ENCODE measurements around the gene IGF2.

Gene IGF2

DNA sequence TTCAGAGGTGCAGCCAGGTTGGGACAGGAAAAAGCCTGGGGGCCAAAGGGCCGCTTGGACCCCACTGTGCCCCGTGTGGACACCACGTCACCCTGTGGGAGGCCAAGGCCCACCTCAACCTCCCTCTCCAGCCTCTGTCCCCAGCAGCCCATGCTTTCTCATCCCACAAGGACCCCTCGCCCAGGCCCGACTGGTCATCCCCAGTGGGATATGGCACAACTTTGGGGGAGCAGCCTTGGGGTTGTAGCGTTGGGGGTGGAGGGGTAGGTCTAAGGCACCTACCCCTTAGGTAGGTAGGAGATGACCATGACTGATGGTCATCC lies 44.0 kb downstream of the IGF2 start:
- no peaks in the 10 kb centered on the region for H3K79me2 ChIP-seq (ENCODE audit: insufficient read depth, low read length)
- H3K4me2 ChIP-seq (ENCODE audit: low read length), result no peak overlapping the region
- H3K9ac ChIP-seq (ENCODE audit: low read length), result no peak overlapping the region
- no peak overlapping the region for H2AFZ ChIP-seq (ENCODE audit: low read length)
- H3K4me3 ChIP-seq (ENCODE audit: low read depth, low read length, poor library complexity, severe bottlenecking), result no peak overlapping the region
- TF ChIP-seq, protein P1, sequence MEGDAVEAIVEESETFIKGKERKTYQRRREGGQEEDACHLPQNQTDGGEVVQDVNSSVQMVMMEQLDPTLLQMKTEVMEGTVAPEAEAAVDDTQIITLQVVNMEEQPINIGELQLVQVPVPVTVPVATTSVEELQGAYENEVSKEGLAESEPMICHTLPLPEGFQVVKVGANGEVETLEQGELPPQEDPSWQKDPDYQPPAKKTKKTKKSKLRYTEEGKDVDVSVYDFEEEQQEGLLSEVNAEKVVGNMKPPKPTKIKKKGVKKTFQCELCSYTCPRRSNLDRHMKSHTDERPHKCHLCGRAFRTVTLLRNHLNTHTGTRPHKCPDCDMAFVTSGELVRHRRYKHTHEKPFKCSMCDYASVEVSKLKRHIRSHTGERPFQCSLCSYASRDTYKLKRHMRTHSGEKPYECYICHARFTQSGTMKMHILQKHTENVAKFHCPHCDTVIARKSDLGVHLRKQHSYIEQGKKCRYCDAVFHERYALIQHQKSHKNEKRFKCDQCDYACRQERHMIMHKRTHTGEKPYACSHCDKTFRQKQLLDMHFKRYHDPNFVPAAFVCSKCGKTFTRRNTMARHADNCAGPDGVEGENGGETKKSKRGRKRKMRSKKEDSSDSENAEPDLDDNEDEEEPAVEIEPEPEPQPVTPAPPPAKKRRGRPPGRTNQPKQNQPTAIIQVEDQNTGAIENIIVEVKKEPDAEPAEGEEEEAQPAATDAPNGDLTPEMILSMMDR (IDR thresholded peaks at IDR 0.05; ENCODE audit: low read length), result no peak
- TF ChIP-seq EZH2 (IDR thresholded peaks at IDR 0.05; ENCODE audit: borderline replicate concordance, low read length), result no peak
- no peaks in the 10 kb centered on the region for H3K9me3 ChIP-seq (ENCODE audit: low read length)
- H4K20me1 ChIP-seq (ENCODE audit: insufficient read depth, low read length), result no peaks in the 10 kb centered on the region
- no peaks in the 10 kb centered on the region for H3F3A ChIP-seq (ENCODE audit: insufficient read depth, low read length)
- no peaks in the 10 kb centered on the region for H3K36me3 ChIP-seq (ENCODE audit: insufficient read depth, low read length)
- H3K27ac ChIP-seq (ENCODE audit: low read depth, low read length, poor library complexity, severe bottlenecking), result no peak overlapping the region
- no peaks in the 10 kb centered on the region for H3K9me2 ChIP-seq (ENCODE audit: low read depth, low read length)
- H3K27me3 ChIP-seq (ENCODE audit: insufficient read depth, low read length), result no peaks in the 10 kb centered on the region
- H3K4me1 ChIP-seq (ENCODE audit: insufficient read depth, low read length, severe bottlenecking), result no peaks in the 10 kb centered on the region

DNA sequence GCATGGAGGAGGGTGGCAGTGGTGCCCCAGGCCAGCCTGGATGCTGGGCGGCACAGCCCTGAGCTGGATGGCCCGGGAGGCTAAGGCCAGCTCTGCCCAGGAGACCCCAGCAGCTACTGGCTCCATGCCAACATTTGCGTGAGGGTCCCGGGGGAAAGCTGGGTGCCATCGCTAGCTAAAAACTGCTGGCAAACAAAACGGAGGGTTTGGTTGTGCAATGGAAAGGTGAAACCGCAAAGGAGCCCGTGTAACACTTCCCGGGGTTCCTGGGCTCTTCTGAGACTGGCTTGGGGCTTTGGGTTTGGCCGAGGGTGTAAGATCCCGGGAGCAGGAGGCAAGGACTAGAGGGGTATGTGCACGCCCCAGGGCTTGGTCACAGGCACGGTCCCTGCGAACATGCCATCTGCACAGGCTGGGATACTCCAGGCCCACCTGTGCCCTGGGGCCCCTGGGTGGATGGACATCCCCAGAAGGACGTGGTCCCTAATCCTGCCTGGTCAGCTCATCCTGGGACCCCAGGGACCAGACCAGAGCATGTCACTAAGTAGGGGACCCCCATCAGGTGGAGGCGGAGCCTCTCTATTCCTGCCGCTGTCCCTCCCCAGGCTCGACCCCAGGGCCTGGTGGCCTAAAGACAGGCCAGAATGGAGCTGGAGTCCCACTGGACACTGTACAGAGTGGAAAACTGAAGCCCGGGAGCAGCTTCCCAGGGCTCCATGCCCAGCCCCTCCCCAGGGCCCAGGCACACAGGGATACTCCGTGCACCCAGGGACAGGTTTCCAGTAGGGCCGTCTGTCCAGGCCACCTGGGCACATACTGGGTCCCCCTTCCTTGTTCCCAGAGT lies 44.6 kb downstream of the IGF2 start:
- H3K4me2 ChIP-seq (ENCODE audit: low read length), result no peak overlapping the region
- no peaks in the 10 kb centered on the region for H3K79me2 ChIP-seq (ENCODE audit: insufficient read depth, low read length)
- no peaks in the 10 kb centered on the region for H3K4me1 ChIP-seq (ENCODE audit: insufficient read depth, low read length, severe bottlenecking)
- no peaks in the 10 kb centered on the region for H3K27me3 ChIP-seq (ENCODE audit: insufficient read depth, low read length)
- no peak overlapping the region for H3K9ac ChIP-seq (ENCODE audit: low read length)
- H3K36me3 ChIP-seq (ENCODE audit: insufficient read depth, low read length), result no peaks in the 10 kb centered on the region
- no peak for TF ChIP-seq EZH2 (IDR thresholded peaks at IDR 0.05; ENCODE audit: borderline replicate concordance, low read length)
- TF ChIP-seq, protein P1 (IDR thresholded peaks at IDR 0.05; ENCODE audit: low read length), result no peak
- no peak overlapping the region for H2AFZ ChIP-seq (ENCODE audit: low read length)
- no peaks in the 10 kb centered on the region for H3F3A ChIP-seq (ENCODE audit: insufficient read depth, low read length)
- H3K9me3 ChIP-seq (ENCODE audit: low read length), result no peaks in the 10 kb centered on the region
- no peak overlapping the region for H3K4me3 ChIP-seq (ENCODE audit: low read depth, low read length, poor library complexity, severe bottlenecking)
- no peaks in the 10 kb centered on the region for H3K9me2 ChIP-seq (ENCODE audit: low read depth, low read length)
- H3K27ac ChIP-seq (ENCODE audit: low read depth, low read length, poor library complexity, severe bottlenecking), result no peak overlapping the region
- no peaks in the 10 kb centered on the region for H4K20me1 ChIP-seq (ENCODE audit: insufficient read depth, low read length)

DNA sequence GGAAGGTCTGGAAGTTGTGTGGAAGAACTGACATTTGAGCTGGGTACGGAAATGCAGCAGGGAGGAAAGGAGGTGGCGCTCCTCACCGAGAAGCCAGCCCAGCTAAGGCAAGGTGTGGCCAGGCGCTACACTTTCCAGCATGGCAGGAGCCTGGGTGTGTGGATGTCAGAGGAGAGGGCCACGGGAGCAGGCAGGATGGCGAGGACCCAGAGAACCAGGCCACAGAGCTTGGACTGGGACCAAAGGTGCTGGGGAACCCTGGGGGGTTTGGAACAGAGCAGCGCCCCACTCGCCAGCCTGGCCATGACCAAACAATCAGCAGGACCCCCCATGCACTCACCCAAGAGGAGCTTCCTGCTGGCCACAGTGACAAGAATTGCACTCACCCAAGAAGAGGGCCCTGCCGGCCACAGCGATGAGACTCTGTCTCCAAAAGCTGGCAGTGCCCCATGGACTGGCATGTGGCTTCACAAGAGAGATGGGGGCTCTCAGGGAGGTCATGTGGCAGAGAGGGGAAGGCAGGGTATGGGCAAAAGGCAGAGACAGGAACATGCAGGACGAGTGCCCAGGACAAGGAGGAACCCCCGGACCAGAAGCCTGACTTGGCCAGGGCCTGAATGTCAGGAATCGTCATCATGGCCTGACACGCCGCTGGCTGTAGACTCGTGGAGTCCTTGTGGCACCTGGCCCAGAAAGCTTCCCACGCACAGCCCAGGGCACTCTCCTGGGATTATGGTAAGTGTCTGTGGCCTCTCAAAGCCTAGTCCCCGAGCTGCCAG lies 45.4 kb downstream of the IGF2 start:
- no peaks in the 10 kb centered on the region for H4K20me1 ChIP-seq (ENCODE audit: insufficient read depth, low read length)
- no peaks in the 10 kb centered on the region for H3K36me3 ChIP-seq (ENCODE audit: insufficient read depth, low read length)
- no peaks in the 10 kb centered on the region; the same call in 1 of the 2 replicates for H3K27me3 ChIP-seq (ENCODE audit: insufficient read depth, low read length)
- H3K9me2 ChIP-seq (ENCODE audit: low read depth, low read length), result no peaks in the 10 kb centered on the region
- H3F3A ChIP-seq (ENCODE audit: insufficient read depth, low read length), result no peaks in the 10 kb centered on the region
- H3K9ac ChIP-seq (ENCODE audit: low read length), result no peak overlapping the region
- H3K27ac ChIP-seq (ENCODE audit: low read depth, low read length, poor library complexity, severe bottlenecking), result no peak overlapping the region
- H2AFZ ChIP-seq (ENCODE audit: low read length), result no peak overlapping the region
- H3K79me2 ChIP-seq (ENCODE audit: insufficient read depth, low read length), result no peaks in the 10 kb centered on the region
- TF ChIP-seq EZH2 (IDR thresholded peaks at IDR 0.05; ENCODE audit: borderline replicate concordance, low read length), result no peak
- TF ChIP-seq, protein P1 (IDR thresholded peaks at IDR 0.05; ENCODE audit: low read length), result no peak
- no peaks in the 10 kb centered on the region for H3K9me3 ChIP-seq (ENCODE audit: low read length)
- H3K4me2 ChIP-seq (ENCODE audit: low read length), result no peak overlapping the region
- H3K4me3 ChIP-seq (ENCODE audit: low read depth, low read length, poor library complexity, severe bottlenecking), result no peak overlapping the region
- no peaks in the 10 kb centered on the region for H3K4me1 ChIP-seq (ENCODE audit: insufficient read depth, low read length, severe bottlenecking)

All from OCI-LY1 (cell line).